GM23338 (cell line): ENCODE measurements around the gene HCK. TPM values are rescaled to one million over a fixed set of nuclear protein-coding genes. Genes with fewer than 3 reads are reported as not detected.

ENCODE experiments used
- ATAC-seq: fragments of 200-7000 bp; cut with Tn5 transposase; 3 replicates; pipeline ENCODE4 v1.9.1; 2020
- DNase-seq: peaks from one replicate; pipeline ENCODE4 v3.0.0-alpha.2; 2015; ENCODE audit warnings: low spot score
- H2AFZ ChIP-seq: fragments of 200-600 bp; sonication (generic); 2 replicates; pipeline ENCODE4 v1.8.0; 2016; ENCODE audit warnings: antibody characterized with exemption, mild to moderate bottlenecking, moderate library complexity
- H3F3A ChIP-seq: fragments of 200-600 bp; sonication (generic); replicated peaks from 2 replicates; pipeline ENCODE4 v1.8.0; 2017; ENCODE audit warnings: antibody characterized with exemption, mixed run types, low read depth
- H3K27ac ChIP-seq: fragments of 200-600 bp; sonication (generic); 2 replicates; pipeline ENCODE4 v1.6.1; 2016; ENCODE audit warnings: low read depth
- H3K27me3 ChIP-seq: fragments of 200-600 bp; sonication (generic); 2 replicates; pipeline ENCODE4 v1.8.0; 2016; ENCODE audit warnings: mild to moderate bottlenecking, mixed run types, moderate library complexity; ENCODE audit not compliant: insufficient read depth
- H3K36me3 ChIP-seq: fragments of 200-600 bp; sonication (generic); 2 replicates; pipeline ENCODE4 v1.8.0; 2016; ENCODE audit warnings: mild to moderate bottlenecking; ENCODE audit not compliant: insufficient read depth
- H3K4me1 ChIP-seq: fragments of 200-600 bp; sonication (generic); 2 replicates; pipeline ENCODE4 v1.8.0; 2016; ENCODE audit warnings: mild to moderate bottlenecking, moderate library complexity; ENCODE audit not compliant: insufficient read depth
- H3K4me2 ChIP-seq: fragments of 200-600 bp; sonication (generic); 2 replicates; pipeline ENCODE4 v1.7.1; 2017; ENCODE audit warnings: mixed run types
- H3K4me3 ChIP-seq: fragments of 200-600 bp; sonication (generic); 2 replicates; pipeline ENCODE4 v1.6.1; 2016; ENCODE audit warnings: mixed run types
- H3K79me2 ChIP-seq: fragments of 200-600 bp; sonication (generic); replicated peaks from 2 replicates; pipeline ENCODE4 v1.8.0; 2017; ENCODE audit warnings: mild to moderate bottlenecking; ENCODE audit not compliant: insufficient read depth
- H3K9me2 ChIP-seq: fragments of 200-600 bp; sonication (generic); 2 replicates; pipeline ENCODE4 v1.8.0; 2017; ENCODE audit not compliant: insufficient read depth
- H4K20me1 ChIP-seq: fragments of 200-600 bp; sonication (generic); replicated peaks from 2 replicates; pipeline ENCODE4 v1.8.0; 2017; ENCODE audit warnings: mild to moderate bottlenecking; ENCODE audit not compliant: insufficient read depth
- H3K27ac Mint-ChIP-seq: 2 replicates; pipeline ENCODE4 v1.8.0; 2020; ENCODE audit warnings: inconsistent platforms, mild to moderate bottlenecking, moderate library complexity, mixed read lengths
- H3K27me3 Mint-ChIP-seq: 3 replicates; pipeline ENCODE4 v1.8.0; 2022; ENCODE audit warnings: low read depth, mild to moderate bottlenecking, moderate library complexity, mixed read lengths, inconsistent platforms; ENCODE audit not compliant: insufficient read depth, poor library complexity
- H3K36me3 Mint-ChIP-seq: 3 replicates; pipeline ENCODE4 v1.8.0; 2021; ENCODE audit warnings: low read depth, mild to moderate bottlenecking, inconsistent platforms, moderate library complexity, mixed read lengths
- H3K4me1 Mint-ChIP-seq: 3 replicates; pipeline ENCODE4 v1.8.0; 2020; ENCODE audit warnings: mild to moderate bottlenecking, inconsistent platforms, mixed read lengths
- H3K4me3 Mint-ChIP-seq: 3 replicates; pipeline ENCODE4 v1.8.0; 2021; ENCODE audit warnings: moderate library complexity, mild to moderate bottlenecking, inconsistent platforms, mixed read lengths
- H3K9me3 Mint-ChIP-seq: 3 replicates; pipeline ENCODE4 v1.8.0; 2020; ENCODE audit warnings: moderate library complexity, mild to moderate bottlenecking, inconsistent platforms, mixed read lengths
- CTCF ChIP-seq, 2 experiments: fragments of 200-600 bp in 1 of 2; sonication (generic) in 1 of 2; conservative IDR thresholded peaks; 2 replicates each; pipeline versions ENCODE4 v1.5.1 to v1.6.1; 2016 to 2017; ENCODE audit warnings: antibody characterized with exemption in 2 of 2, low read depth in 2 of 2, mild to moderate bottlenecking in 2 of 2, moderate library complexity in 1 of 2
- ETS1 ChIP-seq: IDR thresholded peaks from 2 replicates; pipeline ENCODE4 v1.6.1; 2016; ENCODE audit warnings: antibody characterized with exemption
- EZH2 ChIP-seq: fragments of 200-600 bp; sonication (generic); IDR thresholded peaks from one replicate; pipeline ENCODE4 v1.8.0; 2017; ENCODE audit warnings: antibody characterized with exemption, mild to moderate bottlenecking, low read depth; ENCODE audit not compliant: unreplicated experiment
- JUNB ChIP-seq: IDR thresholded peaks from one replicate; pipeline ENCODE4 v1.6.1; 2016; ENCODE audit warnings: antibody characterized with exemption; ENCODE audit not compliant: unreplicated experiment
- NANOG ChIP-seq: IDR thresholded peaks from 2 replicates; pipeline ENCODE4 v1.6.1; 2016; ENCODE audit warnings: antibody characterized with exemption, borderline replicate concordance
- POLR2AphosphoS5 ChIP-seq: IDR thresholded peaks from 2 replicates; pipeline ENCODE4 v1.6.1; 2016; ENCODE audit warnings: antibody characterized with exemption, low read depth
- REST ChIP-seq: IDR thresholded peaks from one replicate; pipeline ENCODE4 v1.6.1; 2018; ENCODE audit warnings: antibody characterized with exemption; ENCODE audit not compliant: unreplicated experiment
- STAT1 ChIP-seq: IDR thresholded peaks from one replicate; pipeline ENCODE4 v1.6.1; 2016; ENCODE audit warnings: antibody characterized with exemption; ENCODE audit not compliant: unreplicated experiment
- ZNF462 ChIP-seq: fragments of 250-450 bp; sonication (Bioruptor Pico); IDR thresholded peaks from 2 replicates; pipeline ENCODE4 v1.5.0; 2020; ENCODE audit warnings: mild to moderate bottlenecking, moderate library complexity
- polyA plus RNA-seq: library from polyadenylated mRNA; unstranded; fragments of >200 nt; fragmentation: Nextera tagmentation; extraction: Ambion mirVana; gene quantifications from 2 replicates; pipeline ENCODE4 v1.2.1, GENCODE V29; 2016
- total RNA-seq: library from RNA; depleted of rRNA; stranded (reverse); fragments of >200 nt; shearing (Covaris generic); gene quantifications from 2 replicates; pipeline ENCODE4 v1.2.3, GENCODE V29; 2014

The HCK gene
- total and polyA plus RNA-seq, 2 experiments from 2014 or later, result 0.97 TPM; not detected in 1

GRCh38 chr20:32079655-32080109, 27.6 kb downstream of the HCK start:
- Histone ChIP-seq H3K4me3 (no peak overlapping the region), H3K27ac (no peak overlapping the region), H3K9me2 (0 out of 2 replicates have a peak, but pooled peaks cover 4% of the 10 kb centered on the region), H3K4me2 (no peak overlapping the region), H2AFZ (peak overlapping the region; percentile 79; the same call in 1 of the 2 replicates), H3K36me3 (no peaks in the 10 kb centered on the region), H3F3A (no peaks in the 10 kb centered on the region), H3K27me3 (no peaks in the 10 kb centered on the region), H3K4me1 (no peaks in the 10 kb centered on the region), H4K20me1 (no peaks in the 10 kb centered on the region), H3K79me2 (no peaks in the 10 kb centered on the region)
- DNase-seq (peak; percentile 45), ATAC-seq (peak; percentile 46)
- TF ChIP-seq NANOG (no peak), STAT1 (no peak), JUNB (no peak), CTCF (conservative IDR thresholded peaks at IDR 0.05; ENCODE audit: low read depth in 2 of 2) (peak; percentile 24 to 63; a peak in 3 of 4 replicates), EZH2 (no peak), ETS1 (no peak)
- Mint-ChIP-seq H3K4me3 (no peak overlapping the region), H3K27me3 (peaks cover 4% of the 10 kb centered on the region), H3K27ac (no peak overlapping the region), H3K4me1 (no peaks in the 10 kb centered on the region), H3K9me3 (no peaks in the 10 kb centered on the region), H3K36me3 (no peaks in the 10 kb centered on the region; the same call in 2 of the 3 replicates)

GRCh38 chr20:32080783-32081182, 28.7 kb downstream of the HCK start:
- Histone ChIP-seq H3K79me2 (no peaks in the 10 kb centered on the region), H3K4me3 (no peak overlapping the region), H3K4me1 (no peaks in the 10 kb centered on the region), H3K27me3 (no peaks in the 10 kb centered on the region), H3K4me2 (no peak overlapping the region), H4K20me1 (no peaks in the 10 kb centered on the region), H3K9me2 (0 out of 2 replicates have a peak, but pooled peaks cover under 1% of the 10 kb centered on the region), H3K36me3 (no peaks in the 10 kb centered on the region), H3F3A (no peaks in the 10 kb centered on the region), H2AFZ (no peak overlapping the region), H3K27ac (no peak overlapping the region)
- no peak for DNase-seq
- Mint-ChIP-seq H3K9me3 (no peaks in the 10 kb centered on the region), H3K4me1 (no peaks in the 10 kb centered on the region), H3K4me3 (no peak overlapping the region), H3K36me3 (no peaks in the 10 kb centered on the region; the same call in 2 of the 3 replicates), H3K27ac (no peak overlapping the region), H3K27me3 (peaks cover 4% of the 10 kb centered on the region)
- ATAC-seq, result no peak
- TF ChIP-seq ZNF462, result no peak
- no peak for TF ChIP-seq REST
- TF ChIP-seq STAT1, result no peak
- no peak for TF ChIP-seq POLR2AphosphoS5
- no peak for TF ChIP-seq JUNB
